ENCODE data around the gene GPRIN3. TPM values are rescaled to one million over a fixed set of nuclear protein-coding genes. Genes with fewer than 3 reads are reported as not detected.

Gene GPRIN3
- polyA plus RNA-seq, 3 donors from 2014 or later: 5.5 to 15.9 (median 7.3) TPM

DNA sequence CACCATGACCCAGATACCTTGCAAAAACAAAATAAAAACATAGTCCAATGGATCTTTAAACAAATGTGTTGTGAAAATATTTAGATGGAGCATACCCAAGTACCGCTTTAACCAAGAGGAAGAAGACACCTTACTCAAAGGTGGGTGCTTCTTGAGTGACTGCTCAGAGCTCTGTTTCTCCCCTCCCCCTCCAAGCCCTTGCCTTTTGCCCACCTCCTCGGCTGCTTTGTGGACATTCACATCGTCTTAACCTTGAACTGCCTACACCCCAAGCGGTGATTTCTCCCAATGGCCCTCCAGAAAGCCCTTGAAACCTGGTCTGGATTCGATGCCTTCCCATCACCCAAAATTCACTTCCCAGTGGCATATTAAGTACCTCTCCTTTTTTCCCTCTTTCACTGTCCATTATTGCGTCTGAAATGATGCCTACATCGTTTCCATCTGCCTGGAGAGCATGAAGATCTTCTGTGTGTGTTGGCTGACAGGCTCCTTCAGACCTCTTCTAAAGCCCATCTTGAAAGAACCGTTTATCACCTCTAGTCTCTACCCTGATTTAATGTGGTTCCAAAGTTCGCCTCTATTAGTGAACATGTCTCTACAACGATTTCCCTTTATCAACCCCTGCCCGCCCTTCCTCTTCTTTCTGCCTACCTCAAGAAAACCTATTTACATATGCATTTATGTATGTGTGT, 968 bp downstream of the GPRIN3 start:
- Mint-ChIP-seq H3K36me3 (no peaks in the 10 kb centered on the region), H3K27me3 (ENCODE audit: low read depth in 3 of 3) (peaks cover 0 to 2% (median 2%) of the 10 kb centered on the region in 3 donors), H3K27ac (peak overlapping the region; percentile 79 to 97 (median 94)), H3K4me1 (peaks cover 53 to 54% of the 10 kb centered on the region in 2 donors), H3K9me3 (peaks cover 0 to 3% (median 0%) of the 10 kb centered on the region in 6 donors), H3K4me3 (peak overlapping the region; percentile 92 to 98 (median 94))
- DNase-seq: no peak

DNA sequence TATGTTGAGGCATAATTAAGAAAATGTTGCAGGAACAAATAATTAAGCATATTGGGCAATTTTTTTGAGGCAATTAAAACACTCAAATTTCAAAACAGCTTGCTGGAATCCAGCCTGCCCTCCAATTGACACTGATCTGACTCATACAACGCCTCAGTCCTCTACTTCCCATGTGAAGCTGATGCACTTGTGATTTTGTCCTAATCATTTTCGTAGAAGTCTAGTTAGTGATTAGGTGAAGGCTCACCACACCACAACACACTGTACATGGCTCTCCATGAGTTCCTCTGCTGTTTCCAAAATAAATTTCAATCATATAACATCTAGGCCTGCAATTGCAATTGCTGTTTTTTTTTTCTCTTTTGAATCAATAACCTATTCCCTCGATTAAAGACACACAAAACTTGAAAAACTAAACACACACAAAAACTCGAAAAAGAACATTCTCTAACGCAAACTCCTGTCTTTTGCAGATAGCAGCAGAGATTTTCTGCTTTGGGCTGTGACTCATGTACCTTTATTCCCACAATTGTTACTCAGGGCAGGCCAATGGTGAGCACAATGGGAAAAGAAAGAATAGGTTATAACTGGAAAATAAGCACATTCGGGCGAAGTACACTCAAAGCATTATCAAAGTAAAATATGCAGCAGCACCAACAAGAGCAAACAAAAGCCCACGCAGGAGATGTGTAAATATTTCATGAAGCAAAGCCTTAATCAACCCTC, 1.7 kb downstream of the GPRIN3 start:
- H3K27me3 Mint-ChIP-seq (ENCODE audit: low read depth in 3 of 3): peaks cover 0 to 2% (median 2%) of the 10 kb centered on the region in 3 donors
- H3K27ac Mint-ChIP-seq: peak overlapping the region; percentile 79 to 97 (median 94)
- peaks cover 53 to 62% of the 10 kb centered on the region in 2 donors for H3K4me1 Mint-ChIP-seq
- peak overlapping the region; percentile 92 to 98 (median 94) for H3K4me3 Mint-ChIP-seq
- H3K36me3 Mint-ChIP-seq: no peaks in the 10 kb centered on the region
- DNase-seq: no peak
- H3K9me3 Mint-ChIP-seq: no peaks in the 10 kb centered on the region

DNA sequence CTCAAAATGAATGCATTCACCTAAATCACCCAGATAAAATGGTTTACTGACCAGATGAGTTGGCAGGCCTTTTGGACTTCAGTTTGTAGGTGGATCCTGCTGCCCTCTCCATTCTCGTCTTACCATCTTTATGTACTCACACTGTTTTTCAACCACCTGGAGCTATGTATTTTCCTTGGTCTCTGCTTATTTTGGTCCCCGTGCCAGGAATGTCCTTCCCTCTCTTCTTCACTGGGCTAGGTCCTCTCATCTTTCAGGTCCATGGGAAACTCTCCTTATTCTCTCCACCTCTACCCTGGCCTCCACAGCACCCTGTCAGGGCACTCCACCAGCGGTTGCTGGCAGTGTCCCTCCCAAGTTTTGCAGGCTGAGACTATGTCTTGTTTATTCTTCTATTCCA, 2.6 kb downstream of the GPRIN3 start:
- Mint-ChIP-seq H3K4me1 (peaks cover 53 to 68% of the 10 kb centered on the region in 2 donors), H3K27me3 (ENCODE audit: low read depth in 3 of 3) (peaks cover 0 to 2% (median 1%) of the 10 kb centered on the region in 3 donors), H3K4me3 (peak overlapping the region; percentile 92 to 98 (median 94)), H3K36me3 (no peaks in the 10 kb centered on the region), H3K27ac (peak overlapping the region; percentile 79 to 97 (median 94)), H3K9me3 (no peaks in the 10 kb centered on the region)
- DNase-seq: no peak

DNA sequence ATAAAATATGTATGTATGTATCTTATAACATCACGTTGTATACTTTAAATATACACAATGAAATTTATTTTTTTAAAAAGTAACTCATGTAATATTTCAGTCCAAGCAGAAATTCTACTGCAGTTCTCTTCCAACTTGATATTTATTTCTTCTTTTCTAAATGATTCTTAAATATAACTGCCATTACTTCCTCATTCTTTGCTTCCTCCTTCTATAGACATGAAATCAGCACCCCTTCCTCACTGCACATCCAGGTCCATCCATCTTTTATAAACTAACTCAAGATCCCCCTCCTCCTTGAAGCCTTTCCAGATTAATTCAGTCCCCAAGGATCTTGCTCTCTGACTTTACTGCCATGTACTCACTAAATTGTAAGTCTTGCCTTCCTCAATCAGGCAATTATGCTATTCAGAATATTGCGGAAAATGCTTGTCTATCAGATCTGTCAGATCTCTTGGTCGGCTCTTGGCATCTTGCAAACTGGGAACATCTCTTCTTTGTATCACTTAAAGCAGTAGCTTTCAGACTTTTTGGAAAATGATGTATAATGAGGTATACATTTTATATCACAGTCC, 3.7 kb downstream of the GPRIN3 start:
- Mint-ChIP-seq H3K27me3 (ENCODE audit: low read depth in 3 of 3) (peaks cover 0 to 2% (median 1%) of the 10 kb centered on the region in 3 donors), H3K27ac (peak overlapping the region; percentile 79 to 97 (median 84))

DNA sequence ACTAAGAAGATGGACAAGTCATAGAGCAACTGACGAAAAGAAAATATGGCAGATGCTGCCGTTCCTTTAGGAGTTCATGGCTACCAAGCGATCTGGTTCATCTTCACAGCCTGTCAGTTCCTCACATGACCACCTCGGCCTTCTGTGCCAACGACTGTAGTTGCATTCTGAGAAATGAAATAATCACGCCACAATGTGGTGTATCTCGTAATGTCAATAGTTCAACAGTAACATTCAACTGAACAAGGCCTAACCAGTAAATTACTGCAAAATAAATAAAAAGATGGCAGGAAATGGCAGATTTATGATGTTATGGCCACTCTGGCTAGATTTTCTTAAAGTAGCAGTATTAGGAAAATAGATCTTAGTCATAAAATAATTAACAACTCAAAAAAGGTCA, 4.4 kb downstream of the GPRIN3 start:
- Mint-ChIP-seq H3K4me1 (peaks cover 49 to 81% of the 10 kb centered on the region in 2 donors), H3K27ac (peak overlapping the region; percentile 79 to 97 (median 95))
- peak; percentile 62 to 80 (median 71) for DNase-seq

More for the DNA sequence above, 3.7 kb downstream of the GPRIN3 start:
- Mint-ChIP-seq H3K9me3 (no peaks in the 10 kb centered on the region), H3K4me1 (peaks cover 53 to 78% of the 10 kb centered on the region in 2 donors), H3K36me3 (no peaks in the 10 kb centered on the region), H3K4me3 (peak overlapping the region; percentile 21 to 66 (median 43))
- no peak for DNase-seq

DNA sequence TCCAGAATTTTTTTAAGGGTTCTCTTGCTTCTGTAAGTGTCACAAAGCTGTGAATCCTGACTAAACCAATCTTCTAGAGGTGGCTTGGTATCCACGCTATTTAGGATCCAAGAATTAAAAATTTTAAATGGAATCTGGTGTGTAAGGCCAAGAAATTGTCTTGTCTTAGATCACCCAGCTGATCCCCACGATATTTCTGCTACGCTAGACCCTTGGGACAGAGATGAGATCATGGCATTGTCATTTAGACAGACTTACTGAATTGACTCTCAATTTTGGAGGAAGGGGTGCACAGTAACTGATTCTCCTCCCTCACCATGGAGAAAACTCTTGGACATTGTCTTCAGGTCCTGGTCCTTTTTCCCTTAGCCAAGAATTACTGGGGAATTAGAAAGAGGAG, 5.7 kb downstream of the GPRIN3 start:
- no peak for DNase-seq
- H3K27me3 Mint-ChIP-seq (ENCODE audit: low read depth in 3 of 3): peaks cover 0 to 3% (median 0%) of the 10 kb centered on the region in 3 donors
- H3K4me3 Mint-ChIP-seq: peak overlapping the region in 1 of 5 donors; percentile 44
- no peaks in the 10 kb centered on the region for H3K9me3 Mint-ChIP-seq
- H3K27ac Mint-ChIP-seq: peak overlapping the region; percentile 84 to 99 (median 95)
- peaks cover 0 to 3% (median 3%) of the 10 kb centered on the region in 3 donors for H3K36me3 Mint-ChIP-seq
- peaks cover 44 to 88% of the 10 kb centered on the region in 2 donors for H3K4me1 Mint-ChIP-seq

More for the DNA sequence above, 4.4 kb downstream of the GPRIN3 start:
- Mint-ChIP-seq H3K4me3 (peak overlapping the region; percentile 62 to 80 (median 77)), H3K27me3 (ENCODE audit: low read depth in 3 of 3) (peaks cover 0 to 2% (median 2%) of the 10 kb centered on the region in 3 donors), H3K9me3 (no peaks in the 10 kb centered on the region), H3K36me3 (no peaks in the 10 kb centered on the region)

DNA sequence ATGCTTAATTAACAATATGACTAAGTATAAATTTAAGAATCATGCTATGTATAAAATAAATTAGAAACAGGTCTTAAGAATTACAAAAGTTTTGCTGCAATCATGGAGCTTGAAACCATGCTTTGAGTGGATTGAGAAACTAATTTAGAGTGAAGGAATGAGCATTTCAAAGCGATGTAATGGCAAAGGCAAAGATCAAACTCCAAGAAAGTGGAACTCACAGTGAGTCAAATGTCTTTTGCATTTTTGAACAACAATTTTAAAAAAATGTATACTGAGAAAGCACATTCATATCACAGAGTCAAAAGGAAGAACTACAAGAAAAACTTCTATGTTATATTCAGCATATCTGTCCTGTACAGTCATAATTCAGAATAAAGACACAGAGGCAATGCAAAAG, 6.6 kb downstream of the GPRIN3 start:
- Mint-ChIP-seq H3K4me3 (peak overlapping the region; percentile 9 to 73 (median 51)), H3K27me3 (ENCODE audit: low read depth in 3 of 3) (peaks cover 0 to 5% (median 0%) of the 10 kb centered on the region in 3 donors), H3K36me3 (peaks cover 0 to 3% (median 3%) of the 10 kb centered on the region in 3 donors), H3K27ac (peak overlapping the region; percentile 84 to 99 (median 95)), H3K4me1 (peaks cover 35 to 89% of the 10 kb centered on the region in 2 donors), H3K9me3 (no peaks in the 10 kb centered on the region)
- DNase-seq: no peak

DNA sequence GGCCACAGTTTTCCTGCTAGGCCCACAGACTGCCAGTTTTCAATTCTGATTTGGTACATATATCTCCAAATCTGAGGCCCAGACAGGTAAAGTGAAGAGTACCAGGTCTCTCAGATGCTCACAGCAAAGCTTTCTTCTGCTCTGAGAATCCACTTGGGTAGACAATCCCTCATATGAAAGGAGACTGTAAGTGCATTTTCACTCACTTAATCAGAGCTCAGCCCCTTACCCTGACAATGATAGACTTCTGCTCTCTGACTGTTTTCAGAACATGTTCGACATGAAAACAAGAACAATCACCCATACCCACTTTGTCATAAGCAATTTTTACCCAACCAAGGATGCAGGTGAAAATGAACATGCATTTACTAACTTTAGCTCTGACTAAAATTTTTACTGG, 7.1 kb downstream of the GPRIN3 start:
- Mint-ChIP-seq H3K9me3 (no peaks in the 10 kb centered on the region), H3K27me3 (ENCODE audit: low read depth in 3 of 3) (peaks cover 0 to 5% (median 0%) of the 10 kb centered on the region in 3 donors), H3K36me3 (peaks cover 0 to 3% (median 3%) of the 10 kb centered on the region in 3 donors), H3K4me1 (peaks cover 30 to 87% of the 10 kb centered on the region in 2 donors), H3K4me3 (peak overlapping the region; percentile 54 to 92 (median 64)), H3K27ac (peak overlapping the region; percentile 89 to 99 (median 98))
- no peak for DNase-seq

DNA sequence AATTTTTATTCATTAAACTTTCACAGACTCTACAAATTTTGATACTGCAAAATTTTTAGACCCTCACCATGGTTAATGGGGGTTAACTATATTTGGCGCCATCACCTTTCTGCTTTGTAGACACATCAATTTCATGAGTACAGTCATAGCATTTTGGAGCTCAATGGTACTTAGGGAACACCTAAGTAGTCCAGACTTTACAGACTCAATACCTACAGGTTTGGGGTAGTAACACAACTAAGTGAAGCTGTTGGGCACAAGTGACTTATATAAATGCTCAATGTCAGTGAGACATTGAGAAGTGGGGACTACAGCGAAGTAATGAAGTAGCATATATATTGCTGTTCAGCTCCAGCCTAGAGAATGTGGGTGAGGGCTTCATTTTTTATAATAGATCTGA, 7.5 kb downstream of the GPRIN3 start:
- H3K4me1 Mint-ChIP-seq: peaks cover 26 to 87% of the 10 kb centered on the region in 2 donors
- peak overlapping the region; percentile 54 to 92 (median 64) for H3K4me3 Mint-ChIP-seq
- no peak for DNase-seq
- H3K27me3 Mint-ChIP-seq (ENCODE audit: low read depth in 3 of 3): peaks cover 0 to 5% (median 0%) of the 10 kb centered on the region in 3 donors
- H3K9me3 Mint-ChIP-seq: no peaks in the 10 kb centered on the region
- peak overlapping the region; percentile 89 to 99 (median 98) for H3K27ac Mint-ChIP-seq
- H3K36me3 Mint-ChIP-seq: peaks cover 0 to 3% (median 3%) of the 10 kb centered on the region in 3 donors

DNA sequence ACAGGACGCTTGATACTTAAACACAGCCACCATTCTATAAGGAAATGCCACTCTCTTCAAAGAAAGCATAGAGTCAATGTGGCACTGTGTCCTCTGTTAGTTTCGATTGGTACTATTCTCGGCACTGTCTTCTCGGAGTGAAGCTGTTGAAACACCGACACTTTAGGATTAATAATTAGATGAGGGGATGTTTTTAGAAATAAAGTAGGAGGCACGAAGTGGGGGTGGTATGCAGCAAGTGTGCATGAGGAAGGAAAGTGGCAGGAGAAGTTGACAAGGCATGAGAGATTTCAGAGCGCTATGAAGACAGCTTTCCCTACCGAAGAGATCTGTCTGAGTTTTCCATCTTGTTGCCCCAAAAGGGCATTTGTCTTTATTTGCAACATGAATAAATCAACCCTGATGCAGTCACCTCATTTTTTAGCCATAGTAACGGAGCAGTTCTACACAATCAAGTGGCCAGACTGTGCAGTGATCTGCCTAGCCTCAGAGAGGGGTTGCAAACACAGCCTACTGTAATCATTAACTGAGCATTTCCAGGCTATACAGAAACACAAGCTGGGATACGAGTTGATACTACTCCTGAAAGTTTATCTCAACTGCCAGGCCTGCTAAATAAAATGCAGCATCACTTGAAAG, 8.3 kb downstream of the GPRIN3 start:
- peak overlapping the region; percentile 94 to 99 (median 98) for H3K27ac Mint-ChIP-seq
- H3K9me3 Mint-ChIP-seq: no peaks in the 10 kb centered on the region
- H3K4me3 Mint-ChIP-seq: peak overlapping the region; percentile 87 to 94 (median 92)
- peaks cover 0 to 3% (median 3%) of the 10 kb centered on the region in 3 donors for H3K36me3 Mint-ChIP-seq
- DNase-seq: peak in 2 of 3 donors; percentile 62 to 66
- peaks cover 0 to 12% (median 0%) of the 10 kb centered on the region in 3 donors for H3K27me3 Mint-ChIP-seq (ENCODE audit: low read depth in 3 of 3)
- H3K4me1 Mint-ChIP-seq: peaks cover 18 to 89% of the 10 kb centered on the region in 2 donors

DNA sequence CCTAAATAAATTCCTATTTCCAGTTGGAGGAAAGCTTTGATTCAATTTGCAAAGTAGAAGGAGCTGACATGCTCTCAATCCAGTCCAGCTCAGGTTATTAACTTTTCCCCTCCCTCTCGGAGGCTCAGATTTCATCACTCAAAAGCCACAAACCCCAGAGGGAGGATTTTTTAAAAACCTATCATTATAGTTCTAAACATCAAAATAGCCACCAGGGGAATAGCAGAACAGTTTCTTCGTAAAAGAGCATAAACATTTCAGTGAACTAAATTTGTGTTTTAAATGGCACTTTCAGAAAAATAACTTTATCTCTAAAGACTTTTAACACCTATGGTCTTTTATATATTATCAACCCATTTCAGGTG, 8.8 kb downstream of the GPRIN3 start:
- Mint-ChIP-seq H3K27me3 (ENCODE audit: low read depth in 3 of 3) (peaks cover 0 to 14% (median 0%) of the 10 kb centered on the region in 3 donors), H3K4me3 (peak overlapping the region; percentile 87 to 94 (median 92)), H3K36me3 (peaks cover 0 to 3% (median 3%) of the 10 kb centered on the region in 3 donors), H3K4me1 (peaks cover 13 to 89% of the 10 kb centered on the region in 2 donors), H3K9me3 (no peaks in the 10 kb centered on the region), H3K27ac (peak overlapping the region; percentile 94 to 99 (median 98))
- peak; percentile 71 to 76 (median 75) for DNase-seq

DNA sequence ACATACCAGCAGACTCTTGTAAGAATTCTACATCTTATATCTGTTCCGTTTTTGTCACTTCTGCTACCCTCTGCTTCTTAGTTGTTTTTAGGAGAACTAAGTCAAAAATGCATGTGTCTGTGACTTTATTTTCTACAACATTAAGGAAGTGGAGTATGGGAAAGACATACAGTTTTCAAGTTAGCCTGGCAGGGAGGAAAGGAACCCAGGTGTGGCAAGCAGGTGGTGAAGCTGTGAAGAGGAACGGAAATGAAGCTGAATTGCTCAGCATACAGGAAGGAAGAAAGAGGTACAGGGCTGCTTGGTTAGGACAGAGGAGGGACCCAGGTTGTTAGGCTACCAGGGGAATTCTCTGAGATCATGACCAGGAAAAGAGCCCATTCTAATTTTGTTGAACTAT, 9.4 kb downstream of the GPRIN3 start:
- Mint-ChIP-seq H3K4me1 (peaks cover 7 to 92% of the 10 kb centered on the region in 2 donors), H3K27ac (peak overlapping the region; percentile 92 to 99 (median 96)), H3K27me3 (ENCODE audit: low read depth in 3 of 3) (peaks cover 0 to 16% (median 0%) of the 10 kb centered on the region in 3 donors), H3K36me3 (peaks cover 0 to 3% (median 3%) of the 10 kb centered on the region in 3 donors), H3K9me3 (no peaks in the 10 kb centered on the region), H3K4me3 (peak overlapping the region; percentile 80 to 93 (median 90))
- DNase-seq: peak; percentile 47 to 61 (median 60)

DNA sequence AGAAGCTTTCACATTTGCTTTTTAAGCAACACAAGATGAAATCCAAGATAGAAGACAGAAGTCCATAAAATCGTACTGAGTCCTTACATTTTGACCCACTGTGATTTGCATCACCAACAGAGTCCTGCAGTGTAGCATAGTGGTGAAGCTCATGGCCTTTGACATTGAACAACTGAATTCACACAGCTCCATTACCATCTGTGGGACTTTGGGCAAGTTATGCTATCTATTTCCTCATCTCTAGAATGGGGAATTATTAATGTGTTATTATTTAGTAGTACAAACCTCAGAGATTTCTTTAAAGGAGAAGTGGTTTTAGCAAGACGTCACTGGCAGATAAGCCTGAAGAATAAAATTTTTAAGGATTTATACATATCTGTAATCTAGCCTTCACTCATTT, 10.7 kb downstream of the GPRIN3 start:
- Mint-ChIP-seq H3K9me3 (no peaks in the 10 kb centered on the region), H3K27ac (peak overlapping the region; percentile 89 to 99 (median 96)), H3K36me3 (peaks cover 0 to 7% (median 3%) of the 10 kb centered on the region in 3 donors), H3K27me3 (ENCODE audit: low read depth in 3 of 3) (peaks cover 0 to 16% (median 0%) of the 10 kb centered on the region in 3 donors), H3K4me1 (peaks cover 0 to 91% of the 10 kb centered on the region in 2 donors), H3K4me3 (peak overlapping the region; percentile 47 to 92 (median 85))
- no peak for DNase-seq
